PC-3 (cell line): ENCODE measurements around the gene RNF183. TPM values are rescaled to one million over a fixed set of nuclear protein-coding genes. Genes with fewer than 3 reads are reported as not detected.

Source experiments
- ATAC-seq: fragments of 200-7000 bp; cut with Tn5 transposase; 2 replicates; pipeline ENCODE4 v1.9.1; 2020; ENCODE audit warnings: mild to moderate bottlenecking, moderate library complexity
- BruUV-seq: library from RNA; stranded (reverse); fragments of 400-500 nt; replicated peaks from 2 replicates; lab custom pipeline; 2021; lab: Mats Ljungman, UMichigan
- CTCF ChIA-PET: fragments of 300-600 bp; sonication (Branson Sonifier 250); formaldehyde crosslinking; loops from one replicate; lab custom pipeline; 2022; ENCODE audit warnings: antibody characterized with exemption; lab: Charles Lee
- POLR2A ChIA-PET: fragments of 300-600 bp; sonication (Branson Sonifier 250); formaldehyde crosslinking; loops from one replicate; lab custom pipeline; 2022; ENCODE audit warnings: antibody characterized with exemption; ENCODE audit not compliant: unreplicated experiment; lab: Charles Lee
- DNase-seq: peaks from one replicate; pipeline ENCODE4 v3.0.0-alpha.2; 2015
- H2AFZ ChIP-seq: fragments of 300-600 bp; sonication (generic); 2 replicates; pipeline ENCODE4 v1.6.0; 2016; ENCODE audit warnings: antibody characterized with exemption, low read length
- H3F3A ChIP-seq: fragments of 300-600 bp; sonication (generic); one replicate; pipeline ENCODE4 v1.6.0; 2017; ENCODE audit warnings: antibody characterized with exemption, low read length, control low read depth, mild to moderate bottlenecking; ENCODE audit not compliant: unreplicated experiment
- H3K27ac ChIP-seq: fragments of 300-600 bp; sonication (generic); 2 replicates; pipeline ENCODE4 v1.5.1; 2016; ENCODE audit warnings: mild to moderate bottlenecking, low read length
- H3K27me3 ChIP-seq: fragments of 300-600 bp; sonication (generic); 2 replicates; pipeline ENCODE4 v1.6.1; 2016; ENCODE audit warnings: low read length, mixed read lengths
- H3K36me3 ChIP-seq: fragments of 300-600 bp; sonication (generic); 2 replicates; pipeline ENCODE4 v1.6.1; 2016; ENCODE audit warnings: low read depth, mixed run types, low read length, mixed read lengths
- H3K4me1 ChIP-seq: fragments of 300-600 bp; sonication (generic); 2 replicates; pipeline ENCODE4 v1.5.1; 2016; ENCODE audit warnings: low read length; ENCODE audit not compliant: insufficient read depth
- H3K4me2 ChIP-seq: fragments of 300-600 bp; sonication (generic); 2 replicates; pipeline ENCODE4 v1.6.0; 2016; ENCODE audit warnings: low read length
- H3K4me3 ChIP-seq: fragments of 300-600 bp; sonication (generic); 2 replicates; pipeline ENCODE4 v1.5.1; 2016; ENCODE audit warnings: mild to moderate bottlenecking, low read length, mixed read lengths
- H3K79me2 ChIP-seq: fragments of 300-600 bp; sonication (generic); 2 replicates; pipeline ENCODE4 v1.6.1; 2017; ENCODE audit warnings: low read length, mixed read lengths
- H3K9ac ChIP-seq: fragments of 300-600 bp; sonication (generic); 2 replicates; pipeline ENCODE4 v1.6.0; 2016; ENCODE audit warnings: mild to moderate bottlenecking, low read length
- H3K9me2 ChIP-seq: fragments of 300-600 bp; sonication (generic); replicated peaks from 2 replicates; pipeline ENCODE4 v1.6.1; 2016; ENCODE audit warnings: mixed run types, low read length, mixed read lengths
- H3K9me3 ChIP-seq: fragments of 300-600 bp; sonication (generic); 2 replicates; pipeline ENCODE4 v1.6.1; 2016; ENCODE audit warnings: low read length, mixed read lengths
- H4K20me1 ChIP-seq: fragments of 300-600 bp; sonication (generic); 2 replicates; pipeline ENCODE4 v1.6.1; 2016; ENCODE audit warnings: low read length, mixed read lengths
- EZH2 ChIP-seq: fragments of 300-600 bp; sonication (generic); IDR thresholded peaks from one replicate; pipeline ENCODE4 v1.6.1; 2017; ENCODE audit warnings: antibody characterized with exemption, mild to moderate bottlenecking, low read length; ENCODE audit not compliant: unreplicated experiment
- EZH2phosphoT487 ChIP-seq: fragments of 300-600 bp; sonication (generic); IDR thresholded peaks from 2 replicates; pipeline ENCODE4 v1.6.1; 2018; ENCODE audit warnings: mild to moderate bottlenecking, antibody characterized with exemption, low read length, borderline replicate concordance
- intact Hi-C: fragments of 100-400 bp; cut with micrococcal nuclease; formaldehyde crosslinking; loops from 2 replicates; pipeline ENCODE4 v1.9.0; 2023
- total RNA-seq: library from RNA; depleted of rRNA; stranded (reverse); fragments of >200 nt; gene quantifications from 2 replicates; pipeline ENCODE4 v1.2.3, GENCODE V29; 2014
- TF ChIP-seq, protein P1 (sequence below): fragments of 300-600 bp; sonication (generic); conservative IDR thresholded peaks from 2 replicates; pipeline ENCODE4 v1.5.1; 2017; ENCODE audit warnings: antibody characterized with exemption, low read depth, mild to moderate bottlenecking, low read length

Gene RNF183
- total RNA-seq, 1 experiment from 2014 or later, result not detected

DNA sequence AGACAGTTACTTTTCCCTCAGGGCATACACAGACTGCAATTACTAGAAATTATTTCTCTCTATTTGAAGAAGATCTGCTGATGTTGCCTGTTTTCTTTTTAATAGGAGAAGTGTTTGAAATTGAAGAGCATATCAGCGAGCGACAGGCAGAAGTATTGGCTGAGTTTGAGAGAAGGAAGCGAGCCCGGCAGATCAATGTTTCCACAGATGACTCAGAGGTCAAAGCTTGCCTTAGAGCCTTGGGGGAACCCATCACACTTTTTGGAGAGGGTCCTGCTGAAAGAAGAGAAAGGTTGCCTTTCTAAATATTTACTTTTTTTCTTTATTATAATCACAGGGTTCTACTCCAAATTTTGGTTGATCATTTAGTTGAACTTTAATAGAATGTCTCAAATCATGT is 24.3 kb downstream of the RNF183 start:
- TF ChIP-seq EZH2 (no peak), EZH2phosphoT487 (no peak)
- TF ChIP-seq, protein P1, sequence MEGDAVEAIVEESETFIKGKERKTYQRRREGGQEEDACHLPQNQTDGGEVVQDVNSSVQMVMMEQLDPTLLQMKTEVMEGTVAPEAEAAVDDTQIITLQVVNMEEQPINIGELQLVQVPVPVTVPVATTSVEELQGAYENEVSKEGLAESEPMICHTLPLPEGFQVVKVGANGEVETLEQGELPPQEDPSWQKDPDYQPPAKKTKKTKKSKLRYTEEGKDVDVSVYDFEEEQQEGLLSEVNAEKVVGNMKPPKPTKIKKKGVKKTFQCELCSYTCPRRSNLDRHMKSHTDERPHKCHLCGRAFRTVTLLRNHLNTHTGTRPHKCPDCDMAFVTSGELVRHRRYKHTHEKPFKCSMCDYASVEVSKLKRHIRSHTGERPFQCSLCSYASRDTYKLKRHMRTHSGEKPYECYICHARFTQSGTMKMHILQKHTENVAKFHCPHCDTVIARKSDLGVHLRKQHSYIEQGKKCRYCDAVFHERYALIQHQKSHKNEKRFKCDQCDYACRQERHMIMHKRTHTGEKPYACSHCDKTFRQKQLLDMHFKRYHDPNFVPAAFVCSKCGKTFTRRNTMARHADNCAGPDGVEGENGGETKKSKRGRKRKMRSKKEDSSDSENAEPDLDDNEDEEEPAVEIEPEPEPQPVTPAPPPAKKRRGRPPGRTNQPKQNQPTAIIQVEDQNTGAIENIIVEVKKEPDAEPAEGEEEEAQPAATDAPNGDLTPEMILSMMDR, result no peak
- no peak overlapping the region for H3K9ac ChIP-seq
- no peaks in the 10 kb centered on the region for H3F3A ChIP-seq
- H3K36me3 ChIP-seq, result peaks cover 35% of the 10 kb centered on the region
- H4K20me1 ChIP-seq, result no peaks in the 10 kb centered on the region
- intact Hi-C loops, result no loop called here
- BruUV-seq, result no TSS peak
- peaks cover 45% of the 10 kb centered on the region for H3K79me2 ChIP-seq
- POLR2A ChIA-PET, result no interaction called here
- no peak for ATAC-seq
- H3K4me2 ChIP-seq, result no peak overlapping the region
- H3K9me2 ChIP-seq, result no peaks in the 10 kb centered on the region
- no peak overlapping the region for H2AFZ ChIP-seq
- H3K27ac ChIP-seq, result no peak overlapping the region
- DNase-seq, result no peak
- peaks cover 5% of the 10 kb centered on the region for H3K4me1 ChIP-seq
- H3K9me3 ChIP-seq, result no peaks in the 10 kb centered on the region
- CTCF ChIA-PET, result no interaction called here
- no peak overlapping the region for H3K4me3 ChIP-seq
- no peaks in the 10 kb centered on the region for H3K27me3 ChIP-seq

DNA sequence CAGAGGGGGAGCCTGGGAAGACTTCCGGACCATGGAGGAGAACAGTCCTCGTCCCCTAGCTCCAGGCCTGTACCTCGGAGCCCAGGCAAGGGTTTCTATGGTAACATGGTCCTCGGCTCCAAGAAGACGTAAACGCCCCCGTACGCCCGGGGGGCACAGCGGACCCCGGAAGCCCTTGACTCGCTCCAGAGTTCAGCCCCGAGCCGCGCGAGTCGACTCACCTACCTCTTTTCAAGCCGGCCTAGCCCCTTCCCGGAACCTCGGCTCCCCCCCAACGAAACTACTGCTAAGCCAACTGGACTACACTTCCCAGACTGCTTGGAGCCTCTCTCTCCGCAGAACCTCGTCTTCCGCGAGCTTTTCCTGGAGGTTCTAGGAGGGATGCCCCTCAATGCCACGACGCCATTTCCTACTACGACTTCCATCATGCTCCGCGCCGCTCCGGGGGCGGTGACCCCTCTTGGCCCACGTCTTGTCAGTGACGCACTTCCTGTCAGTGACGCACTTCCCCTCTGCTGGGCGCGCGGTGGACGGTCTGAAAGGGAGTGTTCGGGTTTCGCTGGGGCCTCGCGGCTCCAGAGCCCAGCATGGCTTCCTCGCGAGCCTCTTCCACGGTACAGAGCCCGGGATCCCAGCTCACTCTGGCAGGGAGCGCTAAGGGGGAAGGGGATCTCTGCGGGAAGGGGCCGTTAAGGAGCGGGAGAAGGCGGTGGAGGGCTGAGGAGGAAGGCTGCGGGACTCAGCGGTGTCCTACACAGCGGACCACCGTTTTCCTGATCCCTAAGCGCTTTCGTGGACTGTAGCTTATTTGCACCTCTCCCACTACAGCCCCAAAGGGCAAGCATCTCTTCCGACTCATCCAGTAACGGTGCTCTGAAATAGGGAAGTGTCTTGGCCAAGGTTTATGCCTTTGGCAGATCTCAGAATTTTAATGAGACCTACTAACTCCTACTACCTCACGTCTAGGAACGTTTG is 27.7 kb downstream of the RNF183 start, which contains the start of the genes CDC26 and PRPF4:
Gene CDC26, minus strand, starts transcription at position 416 of the 975 bp plus-strand sequence. CDS start 3,065 bp downstream, outside the sequence.
Gene PRPF4, plus strand, starts transcription at position 502 of the 975 bp plus-strand sequence. Its CDS starts 86 bp downstream, at position 588.
- Histone ChIP-seq H3K4me3 (peak within 1 kb of the TSS; percentile 94), H3K79me2 (peaks cover 52% of the 10 kb centered on the region), H3K27ac (peak within 1 kb of the TSS; percentile 72), H3K4me1 (peaks cover 9% of the 10 kb centered on the region), H3K36me3 (peaks cover 29% of the 10 kb centered on the region), H2AFZ (peak within 1 kb of the TSS; percentile 100), H3K9me2 (no peaks in the 10 kb centered on the region), H3K27me3 (no peaks in the 10 kb centered on the region), H3K4me2 (peak within 1 kb of the TSS; percentile 99), H3K9ac (peak within 1 kb of the TSS; percentile 99), H4K20me1 (no peaks in the 10 kb centered on the region), H3K9me3 (no peaks in the 10 kb centered on the region), H3F3A (no peaks in the 10 kb centered on the region)
- ChIA-PET POLR2A (interaction anchor here (1.0 kb wide), 1 partner anchor 135 kb away, joined by 3 read pairs; the partner anchor contains the start of genes C9orf43 and POLE3), CTCF (interaction anchor here (1.0 kb wide), 1 partner anchor 383 kb away, joined by 3 read pairs; no protein-coding TSS in a partner anchor)
- ATAC-seq (peak; percentile 93), DNase-seq (peak; percentile 92)
- TF ChIP-seq EZH2phosphoT487, result no peak
- TF ChIP-seq EZH2, result no peak
- TF ChIP-seq, protein P1, result no peak
- intact Hi-C loops, result loop anchor here (2.0 kb wide), 1 partner anchor 55 kb away; the partner anchor contains the start of genes FKBP15 and SLC31A1
- TSS peak; percentile 83 for BruUV-seq
